Stimulated activated CD8-positive, alpha-beta memory T cell treated with anti-CD3 and anti-CD28 coated beads, Interleukin-15, amount 100 ng/mL, for 4 hours (primary cell): Measurements from ENCODE around the gene LDAH.
"Not testable (repeated sequence)": the region's sequence is repeated elsewhere in the genome, so short reads cannot be mapped to it uniquely, and the experiment has no call there.

ENCODE experiments used
- DNase-seq, 2 donors: peaks; one replicate each; pipeline ENCODE4 v3.0.0-alpha.2; 2020; ENCODE audit warnings: low read depth in 2 of 2

The LDAH gene

DNA sequence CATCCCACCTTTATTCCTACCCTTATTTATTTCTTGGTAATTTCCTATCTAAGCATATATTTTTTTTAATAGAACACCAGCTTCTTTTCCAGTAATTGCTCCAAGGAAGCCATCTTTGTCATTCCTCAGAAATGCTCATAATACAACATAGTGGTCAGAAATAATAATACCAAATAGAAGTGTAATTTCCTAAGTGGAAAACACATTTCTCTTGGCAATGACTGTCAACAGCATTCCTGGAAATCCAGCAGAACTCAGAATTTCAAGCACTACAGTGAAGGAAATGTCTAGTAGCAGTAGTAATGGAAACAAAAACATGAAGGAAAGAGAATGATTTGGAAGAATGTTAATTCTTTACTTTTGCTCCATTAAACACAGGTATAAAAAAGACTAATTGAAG lies 99.4 kb downstream of the LDAH start:
- no peak for DNase-seq

DNA sequence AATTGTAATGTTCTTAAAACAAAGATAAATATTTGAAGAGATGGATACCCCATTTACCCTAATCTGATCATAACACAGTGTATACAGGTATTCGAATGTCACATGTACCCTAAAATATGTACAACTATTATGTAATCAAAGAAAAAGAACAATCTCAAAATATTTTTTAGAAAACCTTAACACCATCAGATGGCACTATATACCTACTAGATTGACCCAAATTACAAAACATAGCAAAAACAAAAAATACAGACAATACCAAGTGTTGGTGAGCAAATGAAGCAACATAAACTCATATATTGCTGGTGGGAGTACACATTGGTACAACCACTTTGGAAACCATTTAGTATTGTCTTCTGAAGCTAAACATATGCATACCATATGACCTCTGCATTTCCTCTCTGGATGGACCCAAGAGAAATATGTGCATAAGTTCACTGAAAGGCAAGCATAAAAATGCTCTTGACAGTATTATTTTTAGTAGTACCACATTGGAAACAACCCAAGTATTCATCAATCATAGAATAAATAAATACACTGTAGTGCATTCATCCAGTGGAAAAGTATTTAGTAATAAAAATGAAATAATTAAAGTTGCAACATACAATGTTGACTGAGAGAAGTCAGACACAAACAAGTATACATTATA lies 100.2 kb downstream of the LDAH start:
- DNase-seq = no peak

DNA sequence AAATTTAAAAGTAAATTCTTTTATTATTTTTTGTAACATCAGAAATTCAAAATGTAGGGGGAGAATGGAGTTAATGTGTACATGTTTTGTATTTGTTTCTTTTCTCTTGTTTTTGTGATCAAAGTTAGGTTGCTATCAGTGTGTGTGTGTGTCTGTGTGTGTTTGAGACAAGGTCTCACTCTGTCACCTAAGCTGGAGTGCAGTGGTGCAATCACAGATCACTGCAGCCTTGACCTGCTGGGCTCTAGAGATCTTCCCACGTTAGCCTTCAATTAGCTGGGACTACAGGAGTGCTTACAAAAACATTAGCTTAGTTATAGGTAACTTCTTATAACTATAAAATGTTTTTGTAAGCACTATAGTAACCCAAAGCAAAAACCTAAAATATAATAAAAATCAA lies 105.3 kb downstream of the LDAH start:
- DNase-seq = no peak

DNA sequence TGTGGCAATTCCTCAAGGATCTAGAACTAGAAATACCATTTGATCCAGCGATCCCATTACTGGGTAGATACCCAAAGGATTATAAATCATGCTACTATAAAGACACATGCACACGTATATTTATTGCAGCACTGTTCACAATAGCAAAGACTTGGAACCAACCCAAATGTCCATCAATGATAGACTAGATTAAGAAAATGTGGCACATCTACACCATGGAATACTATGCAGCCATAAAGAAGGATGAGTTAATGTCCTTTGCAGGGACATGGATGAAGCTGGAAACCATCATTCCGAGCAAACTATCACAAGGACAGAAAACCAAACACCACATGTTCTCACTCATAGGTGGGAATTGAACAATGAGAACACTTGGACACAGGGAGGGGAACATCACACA lies 106.7 kb downstream of the LDAH start:
- DNase-seq = not testable (repeated sequence)

DNA sequence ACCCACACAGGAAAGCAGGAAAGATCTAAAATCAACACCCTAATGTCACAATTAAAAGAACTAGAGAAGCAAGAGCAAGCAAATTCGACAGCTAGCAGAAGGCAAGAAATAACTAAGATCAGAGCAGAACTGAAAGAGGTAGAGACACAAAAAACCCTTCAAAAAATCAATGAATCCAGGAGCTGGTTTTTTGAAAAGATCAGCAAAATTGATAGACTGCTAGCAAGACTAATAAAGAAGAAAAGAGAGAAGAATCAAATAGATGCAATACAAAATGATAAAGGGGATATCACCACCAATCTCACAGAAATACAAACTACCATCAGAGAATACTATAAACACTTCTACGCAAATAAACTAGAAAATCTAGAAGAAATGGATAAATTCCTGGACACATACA lies 108.5 kb downstream of the LDAH start:
- not testable (repeated sequence) for DNase-seq

GRCh38 chr2:20713585-20713984 lies 109.3 kb downstream of the LDAH start:
- DNase-seq = not testable (repeated sequence)

GRCh38 chr2:20711641-20712040 lies 111.3 kb downstream of the LDAH start:
- DNase-seq = not testable (repeated sequence)

- DNase-seq = no peak
These were observed 115.3 kb downstream of the LDAH start for GRCh38 chr2:20707601-20708000.

DNA sequence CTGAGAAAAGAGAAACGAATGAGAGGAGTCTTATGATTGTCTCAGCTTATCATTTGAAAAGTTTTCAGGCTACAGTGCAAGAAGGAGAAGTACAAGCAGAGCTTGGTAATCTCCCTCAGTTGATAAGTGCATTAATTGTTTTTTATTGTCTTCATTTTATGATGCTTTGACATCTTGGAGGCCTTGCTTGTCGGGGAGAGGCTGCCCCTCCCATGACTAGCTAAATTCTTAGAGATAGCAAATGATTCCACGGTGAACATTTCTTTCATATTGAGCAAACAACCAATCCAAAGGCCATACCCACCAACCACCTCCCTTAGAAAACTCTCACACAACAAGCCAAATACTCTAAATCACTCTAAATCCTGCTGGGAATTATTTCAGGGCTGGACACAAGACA lies 116.1 kb downstream of the LDAH start:
- DNase-seq = no peak

GRCh38 chr2:20706217-20706616 lies 116.7 kb downstream of the LDAH start:
- DNase-seq = no peak

- no peak for DNase-seq
These were observed 118.0 kb downstream of the LDAH start for GRCh38 chr2:20704886-20705285.

DNA sequence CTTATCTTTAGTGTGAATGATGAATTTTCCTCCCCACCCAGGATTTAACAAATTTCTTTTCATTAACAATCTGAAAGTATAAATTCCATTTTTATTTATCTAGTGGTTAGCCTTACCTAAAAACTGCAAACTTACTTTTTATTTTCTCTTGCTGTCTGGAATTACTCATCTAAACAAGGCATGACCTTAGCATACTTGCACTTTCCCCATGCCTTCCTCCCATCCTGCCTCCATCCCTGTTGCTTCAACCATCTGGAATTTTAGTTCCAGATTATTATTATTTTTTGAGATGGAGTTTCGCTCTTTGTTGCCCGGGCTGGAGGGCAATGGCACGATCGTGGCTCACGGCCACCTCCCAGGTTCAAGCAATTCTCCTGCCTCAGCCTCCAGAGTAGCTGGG lies 120.3 kb downstream of the LDAH start:
- DNase-seq = no peak

DNA sequence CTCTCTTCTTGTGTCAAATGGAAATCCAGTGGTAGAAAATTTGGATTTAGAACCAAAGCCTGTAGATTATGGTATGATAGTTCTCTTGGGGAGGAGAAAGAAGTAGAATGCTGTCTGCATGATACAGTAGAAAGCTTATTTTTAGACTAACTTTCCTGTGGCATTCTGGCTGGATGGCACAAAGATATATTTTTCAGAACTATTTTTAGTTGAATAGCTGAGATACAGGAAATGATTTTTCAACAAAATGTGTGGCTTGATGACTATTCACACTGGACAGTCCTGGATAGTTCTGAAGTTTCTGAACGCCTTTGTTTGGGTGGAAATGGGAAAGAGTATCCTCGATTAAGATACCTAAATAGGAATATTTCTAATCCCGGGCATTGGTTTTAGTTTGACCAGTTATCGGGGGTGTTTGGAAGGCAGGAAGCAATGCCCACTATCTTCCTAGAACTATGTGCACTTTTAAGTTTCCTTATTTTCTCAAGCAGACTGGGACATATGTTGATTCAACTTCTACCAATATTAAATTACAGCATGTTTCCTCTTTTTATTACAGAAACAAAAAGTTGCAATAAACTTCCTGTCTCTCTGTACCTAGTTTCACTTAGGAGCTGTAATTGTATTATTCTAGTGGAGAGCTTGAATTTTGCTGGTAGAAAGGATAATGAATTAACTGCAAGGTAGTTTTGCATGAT lies 123.8 kb downstream of the LDAH start:
- no peak for DNase-seq

DNA sequence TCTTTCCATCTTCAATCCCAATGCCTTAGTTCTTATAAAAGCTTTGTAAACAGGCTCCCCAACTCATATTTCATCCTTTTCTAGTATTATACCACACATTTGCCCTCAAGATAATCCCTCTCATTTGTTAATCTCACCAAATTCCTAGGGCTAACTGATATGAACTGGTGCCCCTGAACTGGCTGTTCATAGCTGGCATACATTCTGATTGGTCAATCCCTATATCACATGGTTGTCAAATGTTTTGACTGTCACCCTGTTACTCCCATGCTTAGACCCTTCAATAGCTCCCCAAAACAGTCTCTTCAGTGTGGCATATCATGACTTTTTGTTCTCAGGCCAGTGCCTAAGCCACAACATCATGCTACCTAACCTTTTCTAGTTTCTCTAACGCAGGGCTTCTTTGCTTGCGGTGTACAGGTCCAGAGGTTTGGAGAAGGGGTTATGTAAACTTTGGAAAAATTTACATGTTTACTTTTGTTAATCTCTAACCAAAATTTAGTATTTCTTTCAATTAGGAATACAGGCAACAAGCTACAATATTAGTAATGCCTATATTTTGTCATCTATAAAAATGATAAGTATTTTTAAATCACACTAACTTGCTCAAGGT lies 125.5 kb downstream of the LDAH start:
- DNase-seq = no peak

GRCh38 chr2:20696366-20696765 lies 126.5 kb downstream of the LDAH start:
- DNase-seq = no peak

GRCh38 chr2:20693317-20693716 lies 129.6 kb downstream of the LDAH start:
- no peak for DNase-seq

DNA sequence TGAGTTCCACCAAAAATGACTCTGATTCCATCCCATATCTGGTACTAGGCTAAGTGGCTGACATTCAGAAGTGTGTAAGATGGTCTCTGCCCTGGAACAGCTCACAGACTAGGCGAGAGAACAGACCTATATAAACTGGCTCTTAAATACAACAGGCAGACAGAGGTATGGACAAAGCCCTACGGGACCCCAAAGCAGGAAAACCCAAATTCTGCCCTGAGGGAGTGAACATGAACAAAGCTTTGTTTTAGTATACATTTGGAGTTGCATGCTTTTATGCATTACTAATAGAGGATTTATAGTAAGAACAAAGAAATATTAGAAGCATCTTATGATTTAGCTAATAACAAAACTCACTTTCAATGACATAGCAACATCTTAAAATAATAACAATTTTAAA lies 130.8 kb downstream of the LDAH start:
- no peak for DNase-seq

GRCh38 chr2:20691076-20691734 lies 131.7 kb downstream of the LDAH start:
- no peak for DNase-seq

DNA sequence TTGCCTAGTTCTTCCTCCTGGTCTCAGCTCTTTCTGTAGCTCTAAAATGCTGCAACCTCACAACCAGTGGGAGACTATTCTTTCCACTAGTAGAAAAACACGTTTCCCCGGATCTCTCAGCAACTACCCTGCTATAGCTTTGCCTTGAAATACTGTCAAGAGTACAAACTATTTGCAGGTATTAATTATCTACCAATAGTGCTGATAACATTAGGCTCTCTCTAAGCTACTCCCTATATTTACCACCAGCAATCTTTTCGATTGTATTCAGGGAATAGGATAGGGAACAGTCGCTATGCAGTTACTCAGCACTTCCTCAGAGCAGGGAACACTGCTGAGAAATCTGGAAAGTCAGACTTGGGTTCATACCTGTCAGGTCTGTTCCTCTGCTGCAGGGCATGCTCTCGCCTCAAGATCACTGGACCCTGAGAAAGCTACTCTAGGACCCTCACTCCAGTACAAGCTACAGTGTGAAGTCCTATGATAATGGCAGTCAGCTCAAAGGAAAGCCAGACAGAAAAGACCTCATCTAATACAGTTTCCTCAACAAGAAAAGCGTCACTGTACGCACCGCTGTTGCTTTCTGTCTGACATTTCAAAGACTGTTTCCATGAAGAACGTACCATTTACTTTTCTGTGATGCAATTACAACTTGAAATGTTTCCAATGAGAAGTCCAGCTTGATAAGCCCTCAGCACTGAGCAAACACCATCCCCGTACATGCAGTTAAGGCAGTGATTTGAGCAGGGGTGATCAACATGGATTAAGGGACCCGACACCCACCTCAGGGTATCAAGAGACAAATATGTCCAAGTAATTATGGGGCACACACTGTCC lies 133.3 kb downstream of the LDAH start:
- DNase-seq = no peak

- no peak for DNase-seq
These were observed 135.6 kb downstream of the LDAH start for GRCh38 chr2:20687260-20687832.

- no peak for DNase-seq
These were observed 138.3 kb downstream of the LDAH start for GRCh38 chr2:20684581-20685063.
